ENCODE measurements around the gene SLC38A10.
A peak's percentile ranks its signal among the peaks of the same experiment; 100 is the strongest.

Gene SLC38A10

DNA sequence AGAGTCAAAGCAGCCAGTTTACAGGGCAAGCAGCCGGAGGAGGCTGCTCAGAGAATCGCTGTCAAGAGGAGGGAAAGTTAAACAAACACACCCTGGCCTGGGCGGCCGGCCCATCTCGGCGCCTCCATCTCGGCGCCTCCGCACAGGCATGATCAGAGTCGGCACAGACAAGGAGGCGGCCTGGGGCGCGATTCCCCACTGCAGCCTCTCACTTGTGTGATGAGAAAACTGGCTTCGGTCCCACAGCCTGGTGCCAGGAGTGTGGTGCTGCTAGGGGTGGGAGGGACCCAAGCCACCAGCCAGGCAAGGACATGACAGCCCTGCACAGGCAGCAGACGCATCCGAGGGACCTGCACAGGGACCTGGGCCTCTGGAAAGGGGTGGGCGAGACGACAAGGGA, 17.7 kb downstream of the SLC38A10 start:
- no peak for DNase-seq
- Histone ChIP-seq H3K27ac (no peak overlapping the region), H3K27me3 (ENCODE audit: insufficient read depth, low read depth, severe bottlenecking) (no peaks in the 10 kb centered on the region), H3K9me3 (ENCODE audit: severe bottlenecking) (no peaks in the 10 kb centered on the region), H3K4me3 (ENCODE audit: low read depth, low read length) (no peak overlapping the region), H3K36me3 (peaks cover 44% of the 10 kb centered on the region)
- TF ChIP-seq, protein P1, sequence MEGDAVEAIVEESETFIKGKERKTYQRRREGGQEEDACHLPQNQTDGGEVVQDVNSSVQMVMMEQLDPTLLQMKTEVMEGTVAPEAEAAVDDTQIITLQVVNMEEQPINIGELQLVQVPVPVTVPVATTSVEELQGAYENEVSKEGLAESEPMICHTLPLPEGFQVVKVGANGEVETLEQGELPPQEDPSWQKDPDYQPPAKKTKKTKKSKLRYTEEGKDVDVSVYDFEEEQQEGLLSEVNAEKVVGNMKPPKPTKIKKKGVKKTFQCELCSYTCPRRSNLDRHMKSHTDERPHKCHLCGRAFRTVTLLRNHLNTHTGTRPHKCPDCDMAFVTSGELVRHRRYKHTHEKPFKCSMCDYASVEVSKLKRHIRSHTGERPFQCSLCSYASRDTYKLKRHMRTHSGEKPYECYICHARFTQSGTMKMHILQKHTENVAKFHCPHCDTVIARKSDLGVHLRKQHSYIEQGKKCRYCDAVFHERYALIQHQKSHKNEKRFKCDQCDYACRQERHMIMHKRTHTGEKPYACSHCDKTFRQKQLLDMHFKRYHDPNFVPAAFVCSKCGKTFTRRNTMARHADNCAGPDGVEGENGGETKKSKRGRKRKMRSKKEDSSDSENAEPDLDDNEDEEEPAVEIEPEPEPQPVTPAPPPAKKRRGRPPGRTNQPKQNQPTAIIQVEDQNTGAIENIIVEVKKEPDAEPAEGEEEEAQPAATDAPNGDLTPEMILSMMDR (IDR thresholded peaks at IDR 0.05; ENCODE audit: low read depth, low read length): no peak

DNA sequence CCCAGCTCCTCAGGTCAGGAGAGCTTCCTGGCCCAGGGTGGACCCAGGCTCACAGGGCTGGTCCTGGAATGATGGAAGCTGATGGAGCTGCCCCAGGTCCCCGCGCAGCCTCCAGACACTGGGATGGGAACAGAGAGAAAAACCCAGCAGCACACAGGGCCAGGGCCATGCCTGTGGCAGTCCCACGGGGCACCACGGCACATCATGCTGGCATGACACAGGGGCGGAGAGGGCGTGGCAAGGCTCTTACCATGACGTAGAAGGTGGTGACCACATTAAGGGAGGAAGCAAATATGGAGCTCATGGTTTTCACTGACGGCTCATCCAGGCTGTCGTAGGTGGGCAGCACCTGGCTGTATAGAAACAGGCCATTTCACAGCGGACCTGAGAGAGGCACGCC, 18.3 kb downstream of the SLC38A10 start:
- Histone ChIP-seq H3K36me3 (peaks cover 42% of the 10 kb centered on the region), H3K4me3 (ENCODE audit: low read depth, low read length) (no peak overlapping the region), H3K9me3 (ENCODE audit: severe bottlenecking) (no peaks in the 10 kb centered on the region), H3K27me3 (ENCODE audit: insufficient read depth, low read depth, severe bottlenecking) (no peaks in the 10 kb centered on the region), H3K27ac (no peak overlapping the region)
- no peak for DNase-seq
- TF ChIP-seq, protein P1 (IDR thresholded peaks at IDR 0.05; ENCODE audit: low read depth, low read length): no peak

DNA sequence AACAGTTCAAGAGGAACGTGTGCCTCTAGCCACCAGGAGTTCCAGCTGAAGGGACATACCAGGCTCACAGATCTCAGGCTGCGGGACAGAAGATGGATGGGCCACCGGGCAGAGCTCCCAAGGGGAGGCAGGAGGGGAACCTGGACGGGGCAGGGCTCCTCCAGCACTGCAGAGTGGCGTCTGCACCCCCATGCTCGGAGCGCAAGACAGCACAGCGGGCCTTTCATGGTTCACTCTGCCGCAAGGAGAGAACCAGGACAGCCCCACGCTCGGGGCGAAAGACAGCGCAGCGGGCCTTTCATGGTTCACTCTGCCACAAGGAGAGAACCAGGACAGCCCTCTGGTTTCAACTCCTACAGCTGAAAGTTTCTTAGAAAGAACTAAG, 20.6 kb downstream of the SLC38A10 start:
- TF ChIP-seq, protein P1 (IDR thresholded peaks at IDR 0.05; ENCODE audit: low read depth, low read length): no peak
- H3K36me3 ChIP-seq: peaks cover 34% of the 10 kb centered on the region

DNA sequence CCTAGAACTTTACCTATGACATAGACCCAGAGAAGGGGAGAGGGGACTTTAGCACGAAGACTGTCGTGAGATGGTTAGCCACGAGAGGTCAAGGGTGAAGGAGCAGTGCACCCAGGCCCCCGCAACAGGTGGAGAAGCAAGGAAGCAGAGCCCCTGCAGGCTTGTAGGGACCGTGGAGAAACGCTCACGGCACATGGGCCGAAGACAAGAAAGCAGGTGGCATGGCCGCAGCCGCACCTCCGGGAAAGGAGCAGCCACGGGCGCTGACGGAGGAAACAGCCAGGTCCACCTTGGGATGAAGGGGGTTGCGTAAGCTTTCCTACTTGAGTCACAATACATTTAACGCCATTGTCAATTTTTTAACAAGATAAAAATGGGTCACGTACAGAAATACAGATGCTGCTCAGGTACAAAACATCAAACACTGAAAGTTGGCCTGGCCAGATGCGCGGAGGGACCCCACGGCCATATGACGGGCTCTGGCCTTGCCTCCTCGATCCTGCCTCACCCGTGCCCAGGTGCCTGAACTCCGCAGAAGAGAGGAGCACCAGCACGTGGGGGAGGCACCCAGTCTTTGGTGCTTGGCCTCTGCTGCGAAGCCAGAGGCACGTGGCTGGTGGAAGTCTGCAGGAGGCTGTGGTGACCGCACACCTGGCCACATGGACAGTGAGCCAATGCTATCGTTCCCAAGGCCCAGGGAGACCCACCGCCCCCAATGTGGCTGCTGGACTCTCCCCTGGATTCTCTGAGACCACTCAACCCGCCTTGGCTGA, 21.2 kb downstream of the SLC38A10 start:
- Histone ChIP-seq H3K27me3 (ENCODE audit: insufficient read depth, low read depth, severe bottlenecking) (no peaks in the 10 kb centered on the region), H3K9me3 (ENCODE audit: severe bottlenecking) (no peaks in the 10 kb centered on the region), H3K4me3 (ENCODE audit: low read depth, low read length) (no peak overlapping the region), H3K36me3 (peaks cover 36% of the 10 kb centered on the region), H3K27ac (no peak overlapping the region)
- no peak for DNase-seq
- TF ChIP-seq, protein P1 (IDR thresholded peaks at IDR 0.05; ENCODE audit: low read depth, low read length): no peak

More for the DNA sequence above, 20.6 kb downstream of the SLC38A10 start:
- Histone ChIP-seq H3K27me3 (ENCODE audit: insufficient read depth, low read depth, severe bottlenecking) (no peaks in the 10 kb centered on the region), H3K27ac (no peak overlapping the region), H3K4me3 (ENCODE audit: low read depth, low read length) (no peak overlapping the region), H3K9me3 (ENCODE audit: severe bottlenecking) (no peaks in the 10 kb centered on the region)
- no peak for DNase-seq

DNA sequence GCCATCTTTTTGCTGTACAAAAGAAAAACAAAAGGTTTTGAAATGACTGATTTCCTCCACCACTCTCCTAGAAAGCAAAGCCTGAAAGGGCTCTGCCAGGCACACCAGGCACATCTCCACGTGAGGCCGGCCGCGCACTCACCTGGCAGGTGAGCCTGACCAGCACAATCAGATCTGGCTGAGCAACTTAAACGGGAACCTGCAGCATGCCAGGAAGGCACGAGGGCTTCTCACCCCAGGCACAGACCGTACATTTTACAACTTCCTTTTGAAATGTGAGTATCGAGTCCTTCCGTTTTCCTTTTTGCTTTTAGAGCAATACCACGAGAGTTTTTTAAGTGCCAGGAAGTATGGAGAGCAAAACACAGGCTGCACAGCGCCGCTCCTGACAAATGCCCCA, 22.5 kb downstream of the SLC38A10 start:
- no peak for DNase-seq
- Histone ChIP-seq H3K36me3 (peaks cover 37% of the 10 kb centered on the region), H3K9me3 (ENCODE audit: severe bottlenecking) (no peaks in the 10 kb centered on the region), H3K27ac (no peak overlapping the region), H3K4me3 (ENCODE audit: low read depth, low read length) (no peak overlapping the region), H3K27me3 (ENCODE audit: insufficient read depth, low read depth, severe bottlenecking) (no peaks in the 10 kb centered on the region)
- TF ChIP-seq, protein P1 (IDR thresholded peaks at IDR 0.05; ENCODE audit: low read depth, low read length): no peak

DNA sequence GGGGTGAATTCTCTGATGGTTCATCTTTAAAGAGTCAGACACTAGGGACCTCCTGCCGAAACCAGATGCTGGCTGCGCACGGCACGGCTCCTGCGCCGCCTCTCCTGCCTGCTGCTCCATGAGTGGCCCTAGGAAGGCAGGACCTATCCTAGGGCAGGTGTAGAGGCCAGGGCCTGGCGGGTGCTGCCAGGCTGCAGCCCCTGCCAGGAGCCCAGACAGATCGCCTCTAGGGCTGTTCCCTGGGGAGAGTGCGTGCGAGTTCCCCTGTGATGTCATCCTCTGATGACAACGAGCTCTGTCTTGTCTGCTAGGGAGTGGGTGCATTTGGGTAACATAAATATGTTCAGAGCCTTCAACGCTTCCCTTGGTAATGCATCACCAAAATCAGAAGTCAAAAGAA, 23.9 kb downstream of the SLC38A10 start:
- Histone ChIP-seq H3K9me3 (ENCODE audit: severe bottlenecking) (no peaks in the 10 kb centered on the region), H3K27me3 (ENCODE audit: insufficient read depth, low read depth, severe bottlenecking) (no peaks in the 10 kb centered on the region), H3K36me3 (peaks cover 31% of the 10 kb centered on the region), H3K4me3 (ENCODE audit: low read depth, low read length) (no peak overlapping the region), H3K27ac (peak overlapping the region; percentile 46; the same call in 1 of the 2 replicates)
- DNase-seq: no peak
- TF ChIP-seq, protein P1 (IDR thresholded peaks at IDR 0.05; ENCODE audit: low read depth, low read length): no peak

All from WERI-Rb-1 (cell line).